HG02973 (cell line): ENCODE measurements around the gene RGL4.
"Not testable (repeated sequence)": the region's sequence is repeated elsewhere in the genome, so short reads cannot be mapped to it uniquely, and the experiment has no call there.

Source experiments
- ATAC-seq: cut with Tn5 transposase; IDR thresholded peaks from one replicate; pipeline ENCODE4 v1.9.1; 2021; ENCODE audit warnings: moderate library complexity; ENCODE audit not compliant: unreplicated experiment

Gene RGL4

DNA sequence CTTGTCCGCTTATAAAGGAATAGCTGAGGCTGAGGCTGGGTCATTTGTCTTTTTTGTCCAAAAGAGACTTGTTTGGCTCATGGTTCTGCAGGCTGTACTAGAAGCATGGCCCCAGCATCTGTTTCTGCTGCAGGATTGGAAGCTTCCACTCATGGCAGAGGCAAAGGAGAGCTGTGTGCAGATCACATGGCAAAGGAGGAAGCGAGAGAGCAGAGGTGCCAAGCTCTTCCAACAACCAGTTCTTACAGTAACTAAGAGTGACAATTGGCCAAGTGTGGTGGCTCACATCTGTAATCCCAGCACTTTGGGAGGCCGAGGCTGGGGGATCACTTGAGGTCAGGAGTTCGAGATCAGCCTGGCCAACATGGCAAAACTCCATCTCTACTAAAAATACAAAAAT lies 37.3 kb downstream of the RGL4 start:
- not testable (repeated sequence) for ATAC-seq

DNA sequence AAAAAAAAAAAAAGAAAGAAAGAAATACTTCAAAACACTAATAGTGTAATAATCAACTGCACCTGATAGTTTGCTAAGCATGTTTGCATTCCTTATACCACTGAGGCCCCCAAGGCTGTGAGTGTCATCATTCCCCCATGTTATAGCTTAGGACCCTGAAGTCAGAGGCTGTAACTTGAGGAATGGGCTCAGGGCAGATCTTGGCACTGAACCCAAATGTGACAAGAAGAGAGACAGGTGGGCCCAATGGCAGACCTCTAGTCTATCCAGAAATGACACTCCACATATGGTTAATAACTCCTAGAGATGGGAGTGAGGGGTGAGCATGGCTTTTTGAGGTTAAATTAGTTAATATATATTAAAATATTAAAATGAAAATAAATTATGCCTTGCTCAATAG lies 46.9 kb downstream of the RGL4 start:
- no peak for ATAC-seq

DNA sequence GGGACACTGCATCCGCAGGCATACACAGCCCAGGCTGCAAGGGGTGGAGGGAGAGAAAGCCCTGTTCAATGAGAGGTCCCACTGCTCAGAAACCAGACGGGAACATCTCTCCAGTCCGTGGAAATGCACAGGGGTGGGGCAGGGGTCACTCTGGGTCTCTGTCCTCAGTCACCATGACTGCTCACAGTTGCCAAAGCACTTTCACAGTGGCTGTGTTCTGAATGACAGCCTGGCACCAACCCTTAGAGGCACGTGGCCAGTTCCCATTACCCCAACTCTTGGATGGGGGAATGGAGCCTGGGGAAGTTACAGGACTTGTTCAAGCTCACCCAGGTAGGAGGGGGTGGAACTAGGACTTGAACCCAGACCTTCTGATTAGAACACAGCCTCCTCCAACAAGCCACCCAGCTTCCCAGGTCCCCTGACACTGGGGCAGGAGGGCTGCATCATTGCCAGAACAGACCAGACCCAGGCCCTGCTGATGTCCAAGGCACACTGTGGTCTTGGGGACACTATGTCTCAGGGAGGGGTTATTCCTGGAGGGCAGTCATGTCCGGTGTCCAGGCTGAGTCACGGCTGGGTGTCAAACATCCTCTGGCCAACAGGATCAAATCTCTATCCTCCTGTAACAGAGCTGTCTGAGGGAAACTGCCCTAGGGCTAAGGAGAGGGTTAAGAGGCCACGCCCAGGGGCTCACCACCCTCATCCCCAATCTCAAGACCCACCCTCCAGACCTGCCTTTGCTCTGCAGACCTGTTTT lies 51.9 kb downstream of the RGL4 start:
- no peak for ATAC-seq

DNA sequence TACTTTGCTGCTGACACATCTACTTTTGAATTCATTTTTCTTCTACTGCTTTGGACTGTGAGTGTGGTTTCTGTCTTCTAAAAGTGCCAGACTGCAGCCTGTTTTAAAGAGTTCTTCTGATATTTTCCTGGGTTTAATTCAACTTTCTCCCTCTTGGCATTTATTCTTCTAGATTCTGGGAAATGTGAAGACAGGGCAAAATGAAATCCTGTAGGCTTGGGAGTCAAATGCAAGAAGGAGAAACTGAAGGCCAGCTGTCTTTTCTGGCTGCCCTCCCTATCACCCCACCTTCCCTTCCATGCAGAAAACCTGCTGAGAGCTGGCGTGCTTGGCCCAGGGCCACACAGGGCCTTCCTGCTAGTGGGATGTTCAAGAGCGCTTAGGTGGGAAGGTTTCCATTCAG lies 52.5 kb downstream of the RGL4 start:
- no peak for ATAC-seq

DNA sequence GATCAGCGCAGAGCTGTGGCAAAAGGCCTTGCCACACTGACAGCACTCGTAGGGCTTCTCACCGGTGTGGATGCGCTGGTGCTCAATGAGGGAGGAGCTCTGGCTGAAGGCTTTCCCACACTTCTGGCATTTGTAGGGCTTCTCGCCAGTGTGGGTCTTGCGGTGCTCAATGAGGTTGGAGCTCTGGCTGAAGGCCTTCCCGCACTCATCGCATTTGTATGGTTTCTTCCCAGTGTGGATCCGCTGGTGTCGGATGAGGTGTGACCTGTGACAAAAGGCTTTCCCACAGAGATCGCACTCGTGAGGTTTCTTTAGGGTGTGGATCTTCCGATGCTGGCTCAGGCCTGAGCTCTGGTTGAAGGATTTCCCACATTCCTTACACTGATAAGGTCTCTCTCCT lies 53.2 kb downstream of the RGL4 start:
- no peak for ATAC-seq

DNA sequence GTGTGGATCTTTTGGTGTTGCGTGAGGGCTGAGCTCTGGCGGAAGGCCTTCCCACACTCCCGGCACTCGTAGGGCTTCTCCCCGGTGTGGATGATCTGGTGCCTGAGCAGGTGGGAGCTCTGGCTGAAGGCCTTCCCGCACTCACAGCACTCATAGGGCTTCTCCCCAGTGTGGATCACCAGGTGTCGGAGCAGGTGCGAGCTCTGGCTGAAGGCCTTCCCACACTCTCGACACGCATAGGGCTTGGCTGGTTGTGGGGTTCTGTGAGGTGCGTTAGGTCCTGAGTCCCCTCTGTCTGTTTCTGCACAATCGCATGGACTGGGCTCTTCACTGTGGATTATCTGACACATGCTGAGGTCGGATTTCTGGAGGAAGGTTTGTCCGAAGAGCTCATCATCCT lies 53.7 kb downstream of the RGL4 start:
- ATAC-seq: no peak

DNA sequence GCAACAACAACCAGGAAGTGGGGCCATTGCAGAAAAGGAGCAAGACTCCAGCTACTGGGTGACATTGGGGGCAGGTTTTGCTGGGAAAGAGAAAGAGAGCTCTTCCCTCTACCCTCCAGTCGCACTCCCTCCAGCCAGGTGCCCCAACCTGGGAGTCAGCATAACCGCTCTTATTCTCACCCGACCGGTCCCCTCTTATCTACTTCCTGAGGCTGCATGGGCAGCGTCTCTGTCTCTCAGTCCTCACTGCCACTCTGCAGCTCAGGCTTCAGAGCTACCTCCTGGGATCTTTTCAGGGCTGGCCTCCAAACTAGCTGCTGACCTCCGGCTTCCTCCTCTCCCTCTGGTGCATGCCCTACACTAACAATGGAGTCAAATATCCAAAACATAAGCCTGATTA lies 55.0 kb downstream of the RGL4 start:
- no peak for ATAC-seq
